Measurements from ENCODE around the gene VSIR. TPM values are rescaled to one million over a fixed set of nuclear protein-coding genes. Genes with fewer than 3 reads are reported as not detected.

VSIR gene
- total and polyA plus RNA-seq, 9 of the 15 experiments (the other 6 are each of a cell fraction or from before 2014, with no cell fraction given): 0.14 to 20.5 (median 9.3) TPM

- in situ Hi-C loops (cut with MboI) (no loop called here), intact Hi-C loops (cut with micrococcal nuclease) (no loop called here)
- Histone ChIP-seq H3K27me3 (ENCODE audit: control insufficient read depth in 2 of 2, insufficient read depth in 2 of 2, low read length in 2 of 2) (peaks cover 0 to 13% of the 10 kb centered on the region in 2 experiments; a peak in 2 of 5 replicates), H3K4me1 (replicated peaks in 1 of 2; ENCODE audit: control insufficient read depth in 2 of 2, insufficient read depth in 2 of 2, low read length in 2 of 2) (peaks cover 29 to 33% of the 10 kb centered on the region in 2 experiments), H3K79me2 (ENCODE audit: control insufficient read depth, insufficient read depth, low read length) (no peaks in the 10 kb centered on the region), H3K9ac (ENCODE audit: insufficient read depth in 1 of 2, low read depth in 2 of 2, low read length in 2 of 2) (peak overlapping the region in 1 of 2 experiments; percentile 29; a peak in 2 of 4 replicates), H3K9me1 (ENCODE audit: control insufficient read depth, insufficient read depth, low read length) (no peaks in the 10 kb centered on the region), H3K4me3 (no peak overlapping the region), H3K27ac (ENCODE audit: extremely low read depth, low read depth, low read length) (no peak overlapping the region), H3K4me2 (ENCODE audit: insufficient read depth, low read length) (no peak overlapping the region), H3K9me3 (replicated peaks; ENCODE audit: control insufficient read depth, insufficient read depth, low read depth, low read length) (no peaks in the 10 kb centered on the region), H2AFZ (ENCODE audit: low read depth, low read length) (no peak overlapping the region), H4K20me1 (replicated peaks; ENCODE audit: control insufficient read depth, insufficient read depth, low read length) (no peaks in the 10 kb centered on the region; the same call in none of the 2 replicates), H3K36me3 (ENCODE audit: control insufficient read depth, insufficient read depth, low read length) (no peaks in the 10 kb centered on the region)
- TF ChIP-seq ZNF77 (CRISPR knock-in tag; IDR thresholded peaks at IDR 0.05) (no peak), CEBPB (tag; IDR thresholded peaks at IDR 0.05) (peak; percentile 15; the same call in 1 of the 2 replicates)
- BruUV-seq (replicated peaks): no TSS peak
- ATAC-seq (no peak), DNase-seq (ENCODE audit: extremely low read depth in 1 of 4, low spot score in 3 of 4) (no peak), FAIRE-seq (no peak)
- 47% methylated on average over 7 of the region's 8 CpGs for WGBS (ENCODE audit: insufficient coverage, low coverage, missing lambda C conversion rate)
- CTCF ChIA-PET (ENCODE audit: low intra/inter-chr PET ratio): no interaction called here
- POLR2A ChIA-PET: interaction anchor here (0.6 to 1.2 kb wide), 4 partner anchors 10 to 183 kb away, joined by 3 to 5 read pairs (median 3); no protein-coding TSS in a partner anchor
These were observed 8.0 kb downstream of the VSIR start for GRCh38 chr10:71765176-71765904.
